ENCODE data around the gene CPNE7.

Gene CPNE7

DNA sequence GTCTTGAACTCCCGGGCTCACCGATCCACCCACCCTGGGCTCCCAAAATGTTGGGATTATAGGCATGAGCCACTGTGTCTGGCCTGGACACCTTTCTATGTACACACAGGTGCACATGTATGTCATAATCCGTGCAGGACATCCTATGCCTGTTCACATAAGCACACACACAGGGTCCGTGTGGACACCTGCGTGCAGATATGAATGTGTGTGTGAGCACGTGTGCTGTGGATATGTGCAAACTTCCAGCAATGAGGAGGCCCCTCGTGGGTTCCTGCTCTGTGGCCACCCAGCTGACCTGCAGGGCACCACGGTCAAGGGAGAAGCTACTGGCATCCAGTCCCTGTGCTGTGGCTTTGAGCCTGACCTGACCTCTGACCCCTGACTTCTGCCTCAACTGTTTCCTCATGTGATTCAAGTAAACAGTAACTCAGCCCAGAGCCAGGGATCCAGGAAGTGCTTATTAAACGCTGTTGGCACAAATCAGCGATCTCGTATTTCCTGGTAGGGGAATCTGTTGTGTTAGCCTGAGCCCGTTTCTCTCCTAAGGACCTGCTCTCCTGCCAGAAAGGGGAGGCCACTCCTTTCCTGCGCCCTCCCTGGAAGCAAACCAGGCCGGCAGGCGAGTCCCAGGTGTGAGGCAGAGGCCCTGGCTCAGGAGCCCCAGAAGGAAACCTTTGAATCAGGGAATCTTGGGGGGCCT, 6.5 kb downstream of the CPNE7 start (continued):
- TF ChIP-seq, protein P1, sequence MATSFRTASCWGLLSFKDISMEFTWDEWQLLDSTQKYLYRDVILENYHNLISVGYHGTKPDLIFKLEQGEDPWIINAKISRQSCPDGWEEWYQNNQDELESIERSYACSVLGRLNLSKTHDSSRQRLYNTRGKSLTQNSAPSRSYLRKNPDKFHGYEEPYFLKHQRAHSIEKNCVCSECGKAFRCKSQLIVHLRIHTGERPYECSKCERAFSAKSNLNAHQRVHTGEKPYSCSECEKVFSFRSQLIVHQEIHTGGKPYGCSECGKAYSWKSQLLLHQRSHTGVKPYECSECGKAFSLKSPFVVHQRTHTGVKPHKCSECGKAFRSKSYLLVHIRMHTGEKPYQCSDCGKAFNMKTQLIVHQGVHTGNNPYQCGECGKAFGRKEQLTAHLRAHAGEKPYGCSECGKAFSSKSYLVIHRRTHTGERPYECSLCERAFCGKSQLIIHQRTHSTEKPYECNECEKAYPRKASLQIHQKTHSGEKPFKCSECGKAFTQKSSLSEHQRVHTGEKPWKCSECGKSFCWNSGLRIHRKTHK (tag by site-specific recombination; IDR thresholded peaks at IDR 0.05): no peak

DNA sequence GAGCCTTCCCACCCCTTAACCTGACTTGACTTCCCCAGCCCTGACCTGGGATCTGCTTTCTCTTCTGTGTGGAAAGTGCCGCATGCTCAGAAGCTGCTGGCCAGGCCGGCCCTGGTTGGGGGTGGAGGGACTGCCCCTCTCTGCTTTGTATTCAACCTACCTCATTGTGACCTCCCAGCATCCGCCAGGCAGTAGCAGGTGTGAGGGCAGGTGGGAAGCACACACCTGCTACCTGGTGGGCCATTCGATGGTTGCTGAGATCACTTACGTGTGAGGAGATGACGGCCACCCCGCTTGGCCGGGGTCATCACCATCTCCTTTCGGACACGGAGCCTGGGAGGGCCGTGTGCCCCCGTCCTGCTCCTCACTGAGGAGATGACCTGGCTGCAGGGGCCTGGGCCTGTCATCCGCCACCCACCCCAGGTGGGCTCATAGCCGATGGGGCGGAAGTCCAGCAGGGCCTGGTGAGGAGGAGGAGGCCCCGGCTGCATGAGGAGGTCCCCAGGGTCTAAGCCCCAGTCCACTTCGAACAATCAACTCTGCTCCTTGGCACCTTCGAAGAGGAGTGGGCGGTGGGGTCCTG, 7.1 kb downstream of the CPNE7 start:
- CTCF ChIA-PET: interaction anchor here (0.6 kb wide), 1 partner anchor 32 kb away, joined by 3 read pairs; no protein-coding TSS in a partner anchor
- POLR2A ChIA-PET: no interaction called here

DNA sequence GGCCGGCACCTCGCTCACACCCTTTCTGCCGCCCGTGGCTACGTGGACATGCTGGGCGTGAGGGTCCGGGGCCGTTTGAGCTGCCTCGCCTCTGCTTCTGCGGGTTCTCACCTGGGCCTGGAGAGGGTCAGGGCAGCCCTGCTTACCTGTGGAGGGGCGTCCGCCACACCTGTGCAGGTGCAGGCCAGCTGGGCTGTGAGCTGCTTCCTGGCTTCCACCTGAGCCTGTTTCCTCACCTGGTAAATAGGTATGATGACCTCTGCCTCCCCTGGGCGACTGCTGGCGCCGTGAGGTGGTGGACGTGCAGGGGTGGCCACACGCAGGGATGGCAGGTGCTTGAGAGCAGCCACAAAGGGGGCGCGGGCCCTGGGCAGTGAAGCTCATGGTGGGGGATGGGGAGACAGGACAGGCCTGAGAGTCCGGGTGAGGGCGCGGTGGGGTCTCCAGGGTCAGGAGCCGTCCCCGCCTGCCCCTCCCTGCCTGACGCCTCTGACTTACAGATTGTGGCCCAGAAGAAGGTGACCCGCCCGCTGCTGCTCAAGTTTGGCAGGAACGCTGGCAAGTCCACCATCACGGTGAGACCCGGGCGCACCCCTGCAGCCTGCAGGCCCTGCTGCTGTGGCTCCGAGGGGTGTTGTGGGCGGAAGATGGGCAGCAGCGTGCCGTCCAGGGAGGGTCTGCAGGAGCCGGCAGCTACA, 7.8 kb downstream of the CPNE7 start:
- Histone ChIP-seq H3K4me3 (ENCODE audit: low read depth, low read length) (no peak overlapping the region), H3K27ac (ENCODE audit: extremely low read depth, low read depth, low read length) (no peak overlapping the region), H3K36me3 (ENCODE audit: control insufficient read depth in 2 of 2, insufficient read depth in 1 of 2, low read length in 2 of 2) (no peaks in the 10 kb centered on the region), H3K4me1 (ENCODE audit: control insufficient read depth, insufficient read depth, low read length) (no peaks in the 10 kb centered on the region), H3K9me3 (ENCODE audit: control insufficient read depth, insufficient read depth, low read depth, low read length) (no peaks in the 10 kb centered on the region)
- ChIA-PET CTCF (interaction anchor here (0.6 to 0.9 kb wide), 3 partner anchors 9 to 77 kb away, joined by 3 read pairs; no protein-coding TSS in a partner anchor), POLR2A (no interaction called here)
- TF ChIP-seq, protein P2, sequence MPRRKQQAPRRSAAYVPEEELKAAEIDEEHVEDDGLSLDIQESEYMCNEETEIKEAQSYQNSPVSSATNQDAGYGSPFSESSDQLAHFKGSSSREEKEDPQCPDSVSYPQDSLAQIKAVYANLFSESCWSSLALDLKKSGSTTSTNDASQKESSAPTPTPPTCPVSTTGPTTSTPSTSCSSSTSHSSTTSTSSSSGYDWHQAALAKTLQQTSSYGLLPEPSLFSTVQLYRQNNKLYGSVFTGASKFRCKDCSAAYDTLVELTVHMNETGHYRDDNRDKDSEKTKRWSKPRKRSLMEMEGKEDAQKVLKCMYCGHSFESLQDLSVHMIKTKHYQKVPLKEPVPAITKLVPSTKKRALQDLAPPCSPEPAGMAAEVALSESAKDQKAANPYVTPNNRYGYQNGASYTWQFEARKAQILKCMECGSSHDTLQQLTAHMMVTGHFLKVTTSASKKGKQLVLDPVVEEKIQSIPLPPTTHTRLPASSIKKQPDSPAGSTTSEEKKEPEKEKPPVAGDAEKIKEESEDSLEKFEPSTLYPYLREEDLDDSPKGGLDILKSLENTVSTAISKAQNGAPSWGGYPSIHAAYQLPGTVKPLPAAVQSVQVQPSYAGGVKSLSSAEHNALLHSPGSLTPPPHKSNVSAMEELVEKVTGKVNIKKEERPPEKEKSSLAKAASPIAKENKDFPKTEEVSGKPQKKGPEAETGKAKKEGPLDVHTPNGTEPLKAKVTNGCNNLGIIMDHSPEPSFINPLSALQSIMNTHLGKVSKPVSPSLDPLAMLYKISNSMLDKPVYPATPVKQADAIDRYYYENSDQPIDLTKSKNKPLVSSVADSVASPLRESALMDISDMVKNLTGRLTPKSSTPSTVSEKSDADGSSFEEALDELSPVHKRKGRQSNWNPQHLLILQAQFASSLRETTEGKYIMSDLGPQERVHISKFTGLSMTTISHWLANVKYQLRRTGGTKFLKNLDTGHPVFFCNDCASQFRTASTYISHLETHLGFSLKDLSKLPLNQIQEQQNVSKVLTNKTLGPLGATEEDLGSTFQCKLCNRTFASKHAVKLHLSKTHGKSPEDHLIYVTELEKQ (tag by site-specific recombination; IDR thresholded peaks at IDR 0.05; ENCODE audit: borderline replicate concordance): no peak
- TF ChIP-seq SCRT1 (tag by site-specific recombination; IDR thresholded peaks at IDR 0.05; ENCODE audit: borderline replicate concordance) (no peak), ZNF560 (tag by site-specific recombination; IDR thresholded peaks at IDR 0.05; ENCODE audit: borderline replicate concordance) (no peak), ZNF837 (tag by site-specific recombination; IDR thresholded peaks at IDR 0.05) (no peak), ZBTB7A (tag by site-specific recombination; IDR thresholded peaks at IDR 0.05; ENCODE audit: low read depth) (no peak), ZNF776 (tag by site-specific recombination; IDR thresholded peaks at IDR 0.05; ENCODE audit: borderline replicate concordance) (no peak), OSR2 (tag by site-specific recombination; IDR thresholded peaks at IDR 0.05) (no peak), ZNF544 (tag by site-specific recombination; IDR thresholded peaks at IDR 0.05) (no peak), ZNF514 (tag by site-specific recombination; IDR thresholded peaks at IDR 0.05) (no peak), TCF7L2 (IDR thresholded peaks at IDR 0.05; ENCODE audit: borderline replicate concordance, low read depth, low read length) (no peak)
- TF ChIP-seq, protein P3, sequence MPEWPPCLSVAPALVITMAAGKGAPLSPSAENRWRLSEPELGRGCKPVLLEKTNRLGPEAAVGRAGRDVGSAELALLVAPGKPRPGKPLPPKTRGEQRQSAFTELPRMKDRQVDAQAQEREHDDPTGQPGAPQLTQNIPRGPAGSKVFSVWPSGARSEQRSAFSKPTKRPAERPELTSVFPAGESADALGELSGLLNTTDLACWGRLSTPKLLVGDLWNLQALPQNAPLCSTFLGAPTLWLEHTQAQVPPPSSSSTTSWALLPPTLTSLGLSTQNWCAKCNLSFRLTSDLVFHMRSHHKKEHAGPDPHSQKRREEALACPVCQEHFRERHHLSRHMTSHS (tag by site-specific recombination; IDR thresholded peaks at IDR 0.05): no peak

More for the DNA sequence above, 7.1 kb downstream of the CPNE7 start:
- Histone ChIP-seq H3K4me3 (ENCODE audit: low read depth, low read length) (no peak overlapping the region), H3K36me3 (ENCODE audit: control insufficient read depth in 2 of 2, insufficient read depth in 1 of 2, low read length in 2 of 2) (no peaks in the 10 kb centered on the region), H3K4me1 (ENCODE audit: control insufficient read depth, insufficient read depth, low read length) (no peaks in the 10 kb centered on the region), H3K27ac (ENCODE audit: extremely low read depth, low read depth, low read length) (no peak overlapping the region), H3K9me3 (ENCODE audit: control insufficient read depth, insufficient read depth, low read depth, low read length) (no peaks in the 10 kb centered on the region)
- TF ChIP-seq ZNF2 (tag by site-specific recombination; IDR thresholded peaks at IDR 0.05) (no peak), ZNF624 (tag by site-specific recombination; IDR thresholded peaks at IDR 0.05) (no peak), ZNF791 (tag by site-specific recombination; IDR thresholded peaks at IDR 0.05) (no peak), ZBTB21 (tag by site-specific recombination; IDR thresholded peaks at IDR 0.05) (no peak), ZNF211 (tag by site-specific recombination; IDR thresholded peaks at IDR 0.05; ENCODE audit: low read depth) (no peak), ZNF768 (tag by site-specific recombination; IDR thresholded peaks at IDR 0.05) (no peak), REPIN1 (tag by site-specific recombination; IDR thresholded peaks at IDR 0.05; ENCODE audit: low read depth) (no peak), KLF10 (tag by site-specific recombination; IDR thresholded peaks at IDR 0.05) (no peak), ZNF654 (tag by site-specific recombination; IDR thresholded peaks at IDR 0.05; ENCODE audit: low read depth) (no peak), ZNF610 (tag by site-specific recombination; IDR thresholded peaks at IDR 0.05; ENCODE audit: borderline replicate concordance) (no peak), ZNF626 (tag by site-specific recombination; IDR thresholded peaks at IDR 0.05) (no peak)
- TF ChIP-seq, protein P4, sequence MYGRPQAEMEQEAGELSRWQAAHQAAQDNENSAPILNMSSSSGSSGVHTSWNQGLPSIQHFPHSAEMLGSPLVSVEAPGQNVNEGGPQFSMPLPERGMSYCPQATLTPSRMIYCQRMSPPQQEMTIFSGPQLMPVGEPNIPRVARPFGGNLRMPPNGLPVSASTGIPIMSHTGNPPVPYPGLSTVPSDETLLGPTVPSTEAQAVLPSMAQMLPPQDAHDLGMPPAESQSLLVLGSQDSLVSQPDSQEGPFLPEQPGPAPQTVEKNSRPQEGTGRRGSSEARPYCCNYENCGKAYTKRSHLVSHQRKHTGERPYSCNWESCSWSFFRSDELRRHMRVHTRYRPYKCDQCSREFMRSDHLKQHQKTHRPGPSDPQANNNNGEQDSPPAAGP (tag by site-specific recombination; IDR thresholded peaks at IDR 0.05): no peak
- TF ChIP-seq, protein P2 (tag by site-specific recombination; IDR thresholded peaks at IDR 0.05; ENCODE audit: borderline replicate concordance): no peak

Measured in HEK293 (cell line).